IMR-90 (cell line): ENCODE results near the gene SLC25A28. TPM values are rescaled to one million over a fixed set of nuclear protein-coding genes. Genes with fewer than 3 reads are reported as not detected.

ENCODE experiments used
- ATAC-seq: fragments of 200-7000 bp; cut with Tn5 transposase; 2 replicates; pipeline ENCODE4 v1.9.1; 2020; ENCODE audit warnings: low read depth, mild to moderate bottlenecking, moderate library complexity
- BruUV-seq: library from RNA; stranded (reverse); fragments of 400-500 nt; replicated peaks from 2 replicates; lab custom pipeline; 2021; lab: Mats Ljungman, UMichigan
- CTCF ChIA-PET: fragments of 300-600 bp; formaldehyde crosslinking; extraction: SDS; loops from one replicate; lab custom pipeline; 2021; ENCODE audit warnings: antibody characterized with exemption; lab: Yijun Ruan, JAX
- POLR2A ChIA-PET: fragments of 300-600 bp; sonication (Branson Sonifier 250); formaldehyde crosslinking; loops from one replicate; lab custom pipeline; 2022; ENCODE audit warnings: antibody characterized with exemption; ENCODE audit not compliant: unreplicated experiment; lab: Charles Lee
- DNase-seq: peaks from one replicate; pipeline ENCODE4 v3.0.0; 2013
- H2AFZ ChIP-seq: replicated peaks from 2 replicates; pipeline ENCODE3; 2013; ENCODE audit warnings: low read length, mild to moderate bottlenecking; ENCODE audit not compliant: poor library complexity
- H2AK5ac ChIP-seq: 2 replicates; pipeline ENCODE4 v1.6.1; 2013; ENCODE audit warnings: low read depth, low read length, inconsistent platforms
- H2AK9ac ChIP-seq: replicated peaks from 2 replicates; pipeline ENCODE3; 2013; ENCODE audit warnings: mild to moderate bottlenecking, low read depth, low read length, moderate library complexity; ENCODE audit not compliant: poor library complexity
- H2BK120ac ChIP-seq: 2 replicates; pipeline ENCODE4 v1.6.1; 2013; ENCODE audit warnings: low read depth, low read length, inconsistent platforms
- H2BK15ac ChIP-seq: 3 replicates; pipeline ENCODE4 v1.6.1; 2013; ENCODE audit warnings: low read depth, low read length, inconsistent platforms
- H2BK20ac ChIP-seq: 2 replicates; pipeline ENCODE4 v1.6.1; 2013; ENCODE audit warnings: low read depth, mild to moderate bottlenecking, inconsistent platforms, low read length, moderate library complexity
- H2BK5ac ChIP-seq: 2 replicates; pipeline ENCODE4 v1.6.1; 2013; ENCODE audit warnings: mild to moderate bottlenecking, low read depth, low read length, inconsistent platforms; ENCODE audit not compliant: poor library complexity, severe bottlenecking
- H3K14ac ChIP-seq: replicated peaks from 2 replicates; pipeline ENCODE4 v1.6.1; 2013; ENCODE audit warnings: low read depth, low read length, inconsistent platforms
- H3K18ac ChIP-seq: 2 replicates; pipeline ENCODE4 v1.6.1; 2013; ENCODE audit warnings: low read depth, low read length, control low read depth
- H3K23ac ChIP-seq: 2 replicates; pipeline ENCODE4 v1.6.1; 2013; ENCODE audit warnings: low read depth, low read length, inconsistent platforms
- H3K27ac ChIP-seq: 2 replicates; pipeline ENCODE4 v1.5.1; 2013; ENCODE audit warnings: mild to moderate bottlenecking, control low read depth, low read length; ENCODE audit not compliant: insufficient read depth
- H3K27me3 ChIP-seq: 2 replicates; pipeline ENCODE4 v1.6.1; 2013; ENCODE audit warnings: low read length; ENCODE audit not compliant: control insufficient read depth, insufficient read depth
- H3K36me3 ChIP-seq: 2 replicates; pipeline ENCODE4 v1.6.1; 2013; ENCODE audit warnings: low read length, mixed read lengths; ENCODE audit not compliant: control insufficient read depth, insufficient read depth
- H3K4ac ChIP-seq: 2 replicates; pipeline ENCODE4 v1.6.1; 2013; ENCODE audit warnings: low read depth, low read length, inconsistent platforms
- H3K4me1 ChIP-seq: 2 replicates; pipeline ENCODE4 v1.6.1; 2013; ENCODE audit warnings: low read length, mixed read lengths; ENCODE audit not compliant: control insufficient read depth, insufficient read depth
- H3K4me2 ChIP-seq: 2 replicates; pipeline ENCODE4 v1.6.1; 2013; ENCODE audit warnings: low read depth, mild to moderate bottlenecking, control low read depth, low read length, moderate library complexity
- H3K4me3 ChIP-seq: 2 replicates; pipeline ENCODE4 v1.5.1; 2013; ENCODE audit warnings: low read depth, mild to moderate bottlenecking, control low read depth, low read length, moderate library complexity; ENCODE audit not compliant: insufficient read depth
- H3K56ac ChIP-seq: 2 replicates; pipeline ENCODE4 v1.6.1; 2013; ENCODE audit warnings: low read length, inconsistent platforms; ENCODE audit not compliant: insufficient read depth; ENCODE audit errors: extremely low read depth
- H3K79me1 ChIP-seq, 2 experiments: 2 replicates each; pipeline ENCODE4 v1.6.1; 2013; ENCODE audit warnings: low read length in 2 of 2, inconsistent platforms in 1 of 2, low read depth in 1 of 2
- H3K9ac ChIP-seq: 2 replicates; pipeline ENCODE4 v1.6.1; 2013; ENCODE audit warnings: low read depth, low read length, control low read depth
- H3K9me1 ChIP-seq: 2 replicates; pipeline ENCODE4 v1.6.1; 2013; ENCODE audit warnings: low read length, inconsistent platforms; ENCODE audit not compliant: insufficient read depth
- H3K9me3 ChIP-seq: 2 replicates; pipeline ENCODE4 v1.6.1; 2013; ENCODE audit warnings: low read length; ENCODE audit not compliant: control insufficient read depth, insufficient read depth
- H4K20me1 ChIP-seq: 2 replicates; pipeline ENCODE4 v1.6.1; 2013; ENCODE audit warnings: low read length, inconsistent platforms; ENCODE audit not compliant: insufficient read depth
- H4K5ac ChIP-seq: 2 replicates; pipeline ENCODE4 v1.6.1; 2013; ENCODE audit warnings: mild to moderate bottlenecking, low read depth, low read length, control low read depth
- H4K8ac ChIP-seq, 2 experiments: 2 replicates each; pipeline ENCODE4 v1.6.1; 2013; ENCODE audit warnings: low read depth in 2 of 2, low read length in 2 of 2, control low read depth in 1 of 2, inconsistent platforms in 1 of 2
- H4K91ac ChIP-seq: 2 replicates; pipeline ENCODE4 v1.6.1; 2013; ENCODE audit warnings: low read depth, low read length, inconsistent platforms; ENCODE audit not compliant: insufficient read depth
- CEBPB ChIP-seq: IDR thresholded peaks from 2 replicates; pipeline ENCODE4 v1.6.1; 2012; ENCODE audit warnings: low read depth, low read length, improper control_type of control experiment
- MXI1 ChIP-seq: IDR thresholded peaks from 2 replicates; pipeline ENCODE4 v1.6.1; 2012; ENCODE audit warnings: low read depth, mild to moderate bottlenecking, low read length, moderate library complexity, borderline replicate concordance
- WGBS, 2 experiments: methylation state at CpG; one replicate each; pipeline versions ENCODE4 v1.1.5 to v1.1.7; 2013; ENCODE audit warnings: missing lambda C conversion rate in 2 of 2; ENCODE audit not compliant: insufficient read length in 1 of 2; ENCODE audit errors: extremely low coverage in 2 of 2; 5-methylcytosine and 5-hydroxymethylcytosine counted together
- dilution Hi-C: fragments of 300-500 bp; cut with HindIII; formaldehyde crosslinking; loops from one replicate; pipeline ENCODE4 v1.14.3; 2018; ENCODE audit warnings: low sequenced_read_pairs; ENCODE audit not compliant: unreplicated experiment
- in situ Hi-C: fragments of 300-500 bp; cut with MboI; formaldehyde crosslinking; loops from 3 replicates; pipeline ENCODE4 v1.14.3; 2019; ENCODE audit warnings: low sequenced_read_pairs, inconsistent platforms, mixed read lengths
- intact Hi-C: fragments of 100-400 bp; cut with micrococcal nuclease; formaldehyde crosslinking; loops from 2 replicates; pipeline ENCODE4 v1.10.0; 2022
- polyA plus RNA-seq, 3 experiments: library from polyadenylated mRNA; depleted of rRNA; stranded (reverse); fragments of >200 nt; gene quantifications; 2 replicates each; pipeline ENCODE4 v1.2.3, GENCODE V29; 2012; ENCODE audit warnings: low replicate concordance in 1 of 3
- total RNA-seq: library from RNA; depleted of rRNA; stranded (reverse); fragments of >200 nt; gene quantifications from 2 replicates; pipeline ENCODE4 v1.2.3, GENCODE V29; 2012
- TF ChIP-seq, protein P1 (sequence below): conservative IDR thresholded peaks from 2 replicates; pipeline ENCODE4 v1.5.1; 2012; ENCODE audit warnings: mild to moderate bottlenecking, low read depth, low read length, improper control_type of control experiment

The SLC25A28 gene
- total and polyA plus RNA-seq, 2 of the 4 experiments (the other 2 are of a cell fraction), result 13.1 to 29.8 TPM

GRCh38 chr10:99604862-99605261, 15.4 kb downstream of the SLC25A28 start:
- H3K14ac ChIP-seq, result no peak overlapping the region
- no peak overlapping the region for H4K91ac ChIP-seq
- in situ Hi-C loops, result no loop called here
- H2BK5ac ChIP-seq, result no peak overlapping the region
- no peak overlapping the region for H4K5ac ChIP-seq
- H4K20me1 ChIP-seq, result no peaks in the 10 kb centered on the region
- H3K4me3 ChIP-seq, result no peak overlapping the region
- H3K9me3 ChIP-seq, result no peaks in the 10 kb centered on the region
- no peak overlapping the region for H3K18ac ChIP-seq
- H2BK20ac ChIP-seq, result no peak overlapping the region
- dilution Hi-C loops, result no loop called here
- H3K27ac ChIP-seq, result no peak overlapping the region
- no peak overlapping the region for H2AK9ac ChIP-seq
- WGBS, 2 experiments, result no CpG with 5 or more reads among the region's 1 CpG
- no peak overlapping the region for H3K56ac ChIP-seq
- no peaks in the 10 kb centered on the region for H3K4me1 ChIP-seq
- no peak overlapping the region for H4K8ac ChIP-seq
- no peak overlapping the region for H2BK120ac ChIP-seq
- H3K27me3 ChIP-seq, result no peaks in the 10 kb centered on the region; the same call in 1 of the 2 replicates
- intact Hi-C loops, result no loop called here
- ChIA-PET POLR2A (no interaction called here), CTCF (no interaction called here)
- no peak overlapping the region for H2BK15ac ChIP-seq
- H3K9me1 ChIP-seq, result no peaks in the 10 kb centered on the region
- no peak overlapping the region for H2AK5ac ChIP-seq
- no TSS peak for BruUV-seq
- no peak overlapping the region for H3K4ac ChIP-seq
- no peaks in the 10 kb centered on the region for H3K79me1 ChIP-seq
- no peak overlapping the region for H3K4me2 ChIP-seq
- ATAC-seq (no peak), DNase-seq (no peak)
- H3K23ac ChIP-seq, result no peak overlapping the region
- no peak overlapping the region for H2AFZ ChIP-seq
- TF ChIP-seq MXI1, result no peak
- TF ChIP-seq, protein P1, sequence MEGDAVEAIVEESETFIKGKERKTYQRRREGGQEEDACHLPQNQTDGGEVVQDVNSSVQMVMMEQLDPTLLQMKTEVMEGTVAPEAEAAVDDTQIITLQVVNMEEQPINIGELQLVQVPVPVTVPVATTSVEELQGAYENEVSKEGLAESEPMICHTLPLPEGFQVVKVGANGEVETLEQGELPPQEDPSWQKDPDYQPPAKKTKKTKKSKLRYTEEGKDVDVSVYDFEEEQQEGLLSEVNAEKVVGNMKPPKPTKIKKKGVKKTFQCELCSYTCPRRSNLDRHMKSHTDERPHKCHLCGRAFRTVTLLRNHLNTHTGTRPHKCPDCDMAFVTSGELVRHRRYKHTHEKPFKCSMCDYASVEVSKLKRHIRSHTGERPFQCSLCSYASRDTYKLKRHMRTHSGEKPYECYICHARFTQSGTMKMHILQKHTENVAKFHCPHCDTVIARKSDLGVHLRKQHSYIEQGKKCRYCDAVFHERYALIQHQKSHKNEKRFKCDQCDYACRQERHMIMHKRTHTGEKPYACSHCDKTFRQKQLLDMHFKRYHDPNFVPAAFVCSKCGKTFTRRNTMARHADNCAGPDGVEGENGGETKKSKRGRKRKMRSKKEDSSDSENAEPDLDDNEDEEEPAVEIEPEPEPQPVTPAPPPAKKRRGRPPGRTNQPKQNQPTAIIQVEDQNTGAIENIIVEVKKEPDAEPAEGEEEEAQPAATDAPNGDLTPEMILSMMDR, result no peak
- peak; percentile 17; the same call in 1 of the 2 replicates for TF ChIP-seq CEBPB
- no peak overlapping the region for H3K9ac ChIP-seq
- peaks cover 3% of the 10 kb centered on the region for H3K36me3 ChIP-seq
